DMS53 treated with DMSO at 0.1 percent for 48 hours (cell line): ENCODE results near the gene MOB3A.
A peak's percentile ranks its signal among the peaks of the same experiment; 100 is the strongest.
"Not testable (repeated sequence)": the region's sequence is repeated elsewhere in the genome, so short reads cannot be mapped to it uniquely, and the experiment has no call there.

Source experiments
- DNase-seq: peaks from one replicate; lab custom pipeline; 2025; ENCODE audit not compliant: unreplicated experiment; lab: John Stamatoyannopoulos, UW

Gene MOB3A

GRCh38 chr19:2108251-2109016, 12.3 kb upstream of the MOB3A start:
- DNase-seq = no peak

GRCh38 chr19:2103045-2103707, 7.0 kb upstream of the MOB3A start:
- DNase-seq = no peak

GRCh38 chr19:2101417-2102335, 5.5 kb upstream of the MOB3A start:
- no peak for DNase-seq

- DNase-seq = no peak
Measured at GRCh38 chr19:2100719-2101061, 4.6 kb upstream of the MOB3A start.

- no peak for DNase-seq
Measured at GRCh38 chr19:2099937-2100718, 4.0 kb upstream of the MOB3A start.

GRCh38 chr19:2099054-2099501, 3.0 kb upstream of the MOB3A start:
- no peak for DNase-seq

- DNase-seq = no peak
Measured at GRCh38 chr19:2097886-2098327, 1.8 kb upstream of the MOB3A start.

GRCh38 chr19:2097203-2097885, 1.2 kb upstream of the MOB3A start:
- peak; percentile 53 for DNase-seq

- peak; percentile 92 for DNase-seq
Measured at GRCh38 chr19:2096480-2097202, 515 bp upstream of the MOB3A start, which contains the start of gene IZUMO4. Gene IZUMO4, plus strand, starts transcription at chr19:2096915. Its CDS starts 31 bp downstream, at chr19:2096946.

- DNase-seq = not testable (repeated sequence)
Measured at GRCh38 chr19:2091926-2092525, 4.1 kb downstream of the MOB3A start.

- no peak for DNase-seq
Measured at GRCh38 chr19:2089727-2090053, 6.4 kb downstream of the MOB3A start.

- no peak for DNase-seq
Measured at GRCh38 chr19:2089001-2089711, 7.0 kb downstream of the MOB3A start.

GRCh38 chr19:2087621-2088100, 8.5 kb downstream of the MOB3A start:
- no peak for DNase-seq

GRCh38 chr19:2086695-2087620, 9.2 kb downstream of the MOB3A start:
- not testable (repeated sequence) for DNase-seq

GRCh38 chr19:2084993-2085720, 11.0 kb downstream of the MOB3A start:
- no peak for DNase-seq

GRCh38 chr19:2083174-2083854, 12.8 kb downstream of the MOB3A start:
- DNase-seq = no peak
